NCI-H2029 treated with DMSO at 0.1 percent for 48 hours (cell line): ENCODE measurements around the gene DDX20.
"Not testable (repeated sequence)": the region's sequence is repeated elsewhere in the genome, so short reads cannot be mapped to it uniquely, and the experiment has no call there.

Source experiments
- DNase-seq: peaks from one replicate; lab custom pipeline; 2025; lab: John Stamatoyannopoulos, UW

Gene DDX20

DNA sequence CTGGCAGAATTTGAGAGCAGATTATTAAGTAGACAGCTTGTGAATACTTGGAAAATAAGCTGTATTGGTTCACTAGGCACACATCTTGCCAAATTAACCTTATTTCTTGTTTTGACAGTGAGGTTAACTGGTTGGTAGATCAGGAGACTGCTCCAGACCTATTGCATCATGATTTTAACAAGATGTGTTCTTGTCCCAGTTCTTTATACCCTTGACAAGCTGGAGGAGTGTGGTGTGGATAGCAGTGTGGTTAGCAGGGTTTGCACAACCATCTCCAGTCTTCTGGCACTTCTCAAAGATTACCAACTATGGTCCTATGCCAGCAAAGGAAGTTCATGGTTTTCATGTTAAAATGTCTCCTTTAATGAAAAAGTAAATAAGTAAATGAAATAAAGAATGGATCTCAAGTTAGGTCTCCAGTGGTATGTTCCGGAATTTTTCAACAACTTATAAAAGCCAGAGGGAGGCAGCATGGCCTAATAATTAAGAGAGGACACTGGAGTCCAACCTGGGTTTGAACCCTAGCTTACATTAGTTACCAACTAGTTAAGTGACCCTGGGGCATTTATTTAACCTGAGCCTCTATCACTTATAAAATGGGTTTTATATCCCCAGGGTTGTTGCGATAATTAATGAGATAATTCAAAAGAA is 34.1 kb downstream of the DDX20 start:
- DNase-seq: no peak

DNA sequence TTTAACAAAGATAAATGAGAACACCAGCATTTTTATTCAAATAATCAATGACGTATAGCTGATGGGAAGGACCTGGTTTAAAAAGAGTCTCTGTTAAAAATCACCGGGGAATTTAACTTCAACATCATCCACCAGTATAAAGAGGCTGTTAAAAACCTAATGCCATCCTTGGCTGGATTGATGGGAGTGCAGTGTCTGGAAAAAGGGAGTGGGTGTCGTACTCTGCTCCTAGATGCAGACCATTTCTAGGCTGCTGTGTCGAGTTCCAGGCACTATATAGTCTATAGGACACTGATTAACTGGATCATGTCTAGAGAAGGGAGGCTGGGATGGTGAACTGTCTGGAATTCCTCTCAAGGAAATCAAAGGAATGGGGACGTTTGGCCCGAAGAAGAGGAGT is 36.1 kb downstream of the DDX20 start:
- DNase-seq: no peak

DNA sequence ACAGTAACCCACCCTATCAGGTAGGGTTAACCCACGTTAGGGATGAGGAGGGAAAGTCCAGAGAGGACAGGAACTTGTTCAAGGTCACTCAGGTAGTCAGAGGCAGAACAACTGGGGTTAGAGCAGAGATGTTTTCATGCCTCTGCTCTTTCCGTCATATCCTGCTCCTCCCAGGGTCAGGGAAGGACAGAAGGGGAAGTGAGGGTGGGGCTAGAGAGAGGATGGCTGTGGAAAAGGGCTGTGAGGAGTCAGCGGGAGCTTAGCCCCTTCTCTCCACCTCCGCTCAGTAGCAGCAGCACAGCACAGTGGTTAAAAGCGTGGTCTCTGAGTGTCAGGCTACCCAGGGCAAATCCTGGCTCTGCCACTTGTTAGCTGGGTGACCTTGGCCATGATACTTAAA is 36.5 kb downstream of the DDX20 start:
- no peak for DNase-seq

DNA sequence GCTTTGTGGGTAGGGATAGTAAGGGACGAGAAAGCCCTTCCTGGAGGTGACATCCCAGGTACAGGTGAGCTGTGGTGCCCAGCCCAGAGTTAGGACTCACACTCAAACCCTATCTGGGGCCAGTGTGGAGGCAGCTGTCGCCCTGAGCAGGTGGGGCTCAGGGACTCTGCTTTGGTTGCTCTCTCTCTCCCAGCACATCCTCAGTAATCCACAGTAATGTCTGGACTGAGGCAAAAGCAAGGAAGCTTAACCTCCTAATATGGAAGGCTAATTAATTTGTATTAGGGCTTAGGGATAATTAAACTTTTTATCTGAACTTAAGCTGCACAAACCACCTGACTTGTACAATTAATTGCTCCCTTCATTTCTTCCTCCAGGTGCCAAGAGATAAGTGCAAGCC is 38.2 kb downstream of the DDX20 start:
- DNase-seq: no peak

DNA sequence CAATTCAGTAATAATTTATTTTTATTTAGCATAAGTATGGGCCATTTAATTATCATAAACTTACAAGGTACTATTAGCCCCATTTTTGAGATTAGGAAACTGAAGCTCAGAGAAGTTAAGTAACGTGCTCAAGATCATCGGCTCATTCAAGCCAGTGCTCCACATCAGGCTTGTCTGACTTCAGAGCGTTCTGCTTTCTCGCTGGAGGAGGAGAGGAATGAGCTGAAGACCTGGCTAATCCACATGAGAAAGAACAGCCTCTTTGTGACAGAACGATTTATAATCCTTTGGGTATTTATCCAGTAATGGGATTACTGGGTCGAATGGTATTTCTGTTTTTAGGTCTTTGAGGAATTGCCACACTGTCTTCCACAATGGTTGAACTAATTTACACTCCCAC is 39.7 kb downstream of the DDX20 start:
- no peak for DNase-seq

DNA sequence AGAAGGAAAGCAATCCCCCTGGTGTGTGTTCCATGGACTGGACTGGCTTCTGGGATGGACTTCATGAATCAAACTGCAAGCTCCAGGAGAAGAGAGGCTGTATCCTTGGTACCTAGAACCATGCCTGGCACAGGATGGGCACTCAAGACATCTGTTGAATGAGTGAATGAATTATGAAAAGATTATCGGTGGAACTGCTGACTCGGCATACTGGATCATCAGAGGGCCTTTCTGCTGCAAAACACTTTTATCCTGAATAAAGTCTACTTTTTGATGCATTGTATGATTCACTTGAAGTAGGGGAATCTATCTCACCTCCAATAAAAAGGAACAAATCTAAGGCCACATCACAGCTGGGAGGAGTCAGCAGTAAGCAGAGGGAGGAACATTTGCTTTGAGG is 42.9 kb downstream of the DDX20 start:
- DNase-seq: no peak

DNA sequence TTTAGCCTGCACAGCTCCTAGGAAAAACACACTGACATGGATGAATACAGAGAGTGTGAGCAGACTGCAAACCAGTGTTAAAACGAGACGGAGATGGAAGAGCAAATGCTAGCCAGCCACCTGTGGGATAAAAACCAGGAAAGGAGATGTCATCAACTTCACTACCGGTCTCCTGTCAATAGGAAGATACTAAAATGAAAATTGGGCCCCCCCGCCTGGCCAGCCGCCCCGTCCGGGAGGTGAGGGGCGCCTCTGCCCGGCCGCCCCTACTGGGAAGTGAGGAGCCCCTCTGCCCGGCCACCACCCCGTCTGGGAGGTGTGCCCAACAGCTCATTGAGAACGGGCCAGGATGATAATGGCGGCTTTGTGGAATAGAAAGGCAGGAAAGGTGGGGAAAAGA is 44.0 kb downstream of the DDX20 start:
- not testable (repeated sequence) for DNase-seq

DNA sequence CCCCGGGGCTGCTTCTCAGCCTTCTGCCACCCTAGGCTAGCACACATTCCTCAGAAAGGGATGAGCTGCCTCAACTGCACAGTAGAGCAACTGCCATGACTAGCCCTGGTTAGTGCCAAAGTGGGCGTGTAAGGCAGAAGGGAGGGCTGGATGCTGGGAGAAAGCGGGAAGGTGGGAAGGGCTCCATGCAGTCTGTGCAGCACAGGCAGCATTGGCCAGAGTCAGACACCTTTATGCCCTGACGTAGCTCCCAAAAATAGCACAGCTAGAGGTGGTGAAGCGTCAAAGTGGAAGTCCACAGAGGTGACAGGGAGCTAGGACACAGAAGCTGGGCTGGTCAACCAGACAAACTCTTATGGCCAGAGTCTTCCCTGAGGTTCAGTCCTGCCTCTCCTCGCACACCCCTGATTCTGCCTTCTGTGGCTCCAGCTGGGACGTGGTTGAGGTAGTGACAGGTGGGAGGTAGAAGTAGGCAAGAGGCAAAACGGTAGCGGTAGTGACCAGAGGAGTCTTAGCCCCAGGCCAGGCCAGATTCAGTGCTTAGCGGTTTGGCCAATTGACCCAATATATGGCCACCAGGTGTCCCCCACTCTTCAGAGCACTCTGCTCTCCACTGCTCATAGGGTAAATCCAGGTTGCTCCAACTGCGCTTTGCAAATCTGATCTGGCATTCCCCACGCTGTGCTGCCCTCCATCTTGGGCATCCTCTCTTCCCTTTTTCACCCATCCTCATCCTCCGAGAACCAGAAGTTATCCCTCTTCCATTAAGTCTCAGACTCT is 45.6 kb downstream of the DDX20 start:
- no peak for DNase-seq

DNA sequence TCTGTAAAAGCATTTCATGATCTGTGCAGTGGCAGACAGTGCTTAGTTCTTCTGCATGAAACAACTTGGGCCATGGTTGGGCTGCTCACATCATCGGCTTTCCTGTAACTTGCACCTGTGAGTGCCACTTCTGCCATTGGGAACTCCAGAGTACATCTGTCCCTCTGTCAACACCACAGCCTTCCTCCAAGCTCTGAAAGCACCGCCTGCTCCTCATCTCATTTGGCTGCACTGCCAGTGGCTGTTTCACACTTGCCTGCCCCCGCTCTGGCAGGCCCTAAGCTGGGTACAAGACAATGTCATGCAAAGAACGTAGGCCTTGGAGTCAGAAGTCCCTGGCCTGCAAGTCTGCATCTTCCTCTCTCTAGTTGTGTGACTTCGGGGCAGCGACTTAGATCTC is 46.4 kb downstream of the DDX20 start:
- no peak for DNase-seq

DNA sequence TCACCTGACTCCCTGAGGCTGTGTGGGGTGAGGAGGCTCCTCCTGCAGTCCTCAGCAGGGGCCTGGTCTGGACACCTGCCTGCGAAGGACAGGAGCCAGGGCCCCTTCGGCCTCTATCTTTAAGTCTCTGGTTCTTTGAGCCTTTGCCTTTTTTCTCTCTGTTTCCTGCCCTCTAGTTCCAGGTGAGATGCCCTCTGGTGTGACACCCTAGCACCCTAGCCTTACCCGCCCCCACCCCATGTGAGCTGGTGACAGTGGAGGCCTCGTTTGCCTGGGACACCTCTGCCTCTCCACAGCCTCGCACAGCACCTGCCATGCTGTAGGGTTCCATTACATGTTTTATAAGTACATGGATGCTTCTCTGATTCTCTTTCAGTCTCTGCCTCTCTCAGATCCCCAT is 47.3 kb downstream of the DDX20 start:
- no peak for DNase-seq

DNA sequence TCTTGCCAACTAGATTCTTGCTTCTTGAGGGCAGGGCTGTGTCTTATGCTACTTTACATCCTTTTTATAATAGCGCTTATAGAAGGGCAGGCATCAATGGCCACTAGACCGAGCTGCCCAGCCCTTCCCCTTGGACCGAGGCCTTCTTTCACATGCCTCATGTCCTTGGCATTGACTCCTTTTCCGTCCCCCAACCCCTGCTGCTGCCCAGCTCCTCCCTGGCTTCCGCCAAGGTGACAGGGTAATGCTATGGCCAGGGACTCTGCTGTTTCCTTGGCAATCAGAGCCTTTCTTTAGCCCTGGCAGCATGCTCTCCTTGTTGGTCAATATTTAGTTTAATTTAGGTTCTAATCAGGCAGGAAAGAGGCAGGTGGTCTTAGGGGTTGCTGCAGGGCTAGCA is 48.2 kb downstream of the DDX20 start:
- no peak for DNase-seq

DNA sequence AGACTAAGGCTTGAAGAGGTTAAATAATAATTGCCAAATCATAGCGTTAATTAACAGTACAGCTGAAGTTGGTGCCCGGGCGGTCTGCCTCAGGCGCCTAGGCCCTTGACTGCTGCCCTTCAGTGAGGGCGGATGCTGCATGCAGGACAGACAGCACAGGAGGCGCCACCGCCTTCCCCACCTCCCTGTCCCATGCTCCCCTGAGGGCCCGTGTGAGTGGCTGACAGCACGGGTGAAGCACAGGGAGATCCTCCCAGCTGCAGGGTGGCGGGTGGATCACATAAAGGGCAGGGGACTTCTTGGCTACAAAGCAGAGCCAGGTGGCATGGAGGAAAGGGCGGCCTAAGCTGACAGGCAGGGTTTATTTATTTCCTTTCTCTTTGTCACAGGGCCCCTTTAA is 49.1 kb downstream of the DDX20 start:
- no peak for DNase-seq

DNA sequence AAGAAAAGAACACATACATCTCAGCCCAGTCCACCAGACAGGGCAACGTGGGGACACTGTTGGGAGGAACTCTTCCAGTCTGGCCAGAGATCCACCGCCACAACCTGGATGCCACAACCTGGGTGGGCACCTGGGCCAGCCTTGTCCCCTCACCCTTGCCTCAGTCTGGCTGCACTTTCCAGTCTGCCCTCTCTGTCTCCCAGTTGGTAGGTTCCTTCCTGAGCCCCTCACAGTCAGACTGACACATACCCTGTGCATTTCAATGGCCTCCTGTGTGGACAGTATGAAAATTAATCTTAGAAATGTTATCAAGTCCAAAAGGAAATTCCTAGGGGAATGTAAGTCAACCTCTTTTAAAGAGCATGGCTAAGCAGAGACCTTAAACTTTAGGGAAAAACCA is 49.5 kb downstream of the DDX20 start:
- no peak for DNase-seq

DNA sequence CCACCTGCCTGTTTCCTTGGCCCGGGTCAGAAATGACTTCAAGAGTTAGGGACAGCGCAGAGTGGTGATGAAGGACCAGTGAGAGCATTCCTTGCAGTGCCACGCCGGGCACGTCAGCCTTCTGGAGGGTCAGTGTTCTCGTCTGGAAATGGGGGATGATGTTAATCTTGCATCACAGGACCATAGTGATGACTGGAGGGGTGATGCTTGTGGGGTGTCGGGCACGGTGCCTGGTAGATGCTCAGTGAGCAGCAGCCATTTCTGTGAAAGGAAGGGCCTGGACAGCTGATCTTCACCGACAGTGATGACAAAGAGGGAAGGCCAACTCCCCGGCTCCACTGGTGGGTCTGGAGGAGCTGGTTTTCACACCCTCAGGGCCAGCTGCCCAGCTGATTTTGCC is 56.2 kb downstream of the DDX20 start:
- no peak for DNase-seq

DNA sequence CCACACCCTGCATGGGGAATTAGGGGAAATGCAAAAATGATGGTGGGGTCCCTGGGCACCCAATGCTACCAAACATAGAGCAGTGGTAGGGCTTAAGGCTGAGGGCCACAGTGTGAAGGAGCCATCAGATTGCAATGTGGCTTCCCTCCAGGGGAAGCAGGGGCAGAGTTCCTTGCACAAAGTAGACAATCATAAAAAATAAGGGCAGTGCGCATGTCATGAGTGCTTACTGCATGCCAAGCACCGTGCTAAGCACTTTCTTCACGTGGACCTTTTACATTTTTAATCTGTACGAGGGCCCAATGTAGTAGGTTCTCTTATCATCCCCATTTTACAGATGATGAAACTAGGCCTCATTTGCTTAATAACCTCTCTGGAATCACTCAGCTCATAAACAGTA is 56.6 kb downstream of the DDX20 start:
- no peak for DNase-seq

DNA sequence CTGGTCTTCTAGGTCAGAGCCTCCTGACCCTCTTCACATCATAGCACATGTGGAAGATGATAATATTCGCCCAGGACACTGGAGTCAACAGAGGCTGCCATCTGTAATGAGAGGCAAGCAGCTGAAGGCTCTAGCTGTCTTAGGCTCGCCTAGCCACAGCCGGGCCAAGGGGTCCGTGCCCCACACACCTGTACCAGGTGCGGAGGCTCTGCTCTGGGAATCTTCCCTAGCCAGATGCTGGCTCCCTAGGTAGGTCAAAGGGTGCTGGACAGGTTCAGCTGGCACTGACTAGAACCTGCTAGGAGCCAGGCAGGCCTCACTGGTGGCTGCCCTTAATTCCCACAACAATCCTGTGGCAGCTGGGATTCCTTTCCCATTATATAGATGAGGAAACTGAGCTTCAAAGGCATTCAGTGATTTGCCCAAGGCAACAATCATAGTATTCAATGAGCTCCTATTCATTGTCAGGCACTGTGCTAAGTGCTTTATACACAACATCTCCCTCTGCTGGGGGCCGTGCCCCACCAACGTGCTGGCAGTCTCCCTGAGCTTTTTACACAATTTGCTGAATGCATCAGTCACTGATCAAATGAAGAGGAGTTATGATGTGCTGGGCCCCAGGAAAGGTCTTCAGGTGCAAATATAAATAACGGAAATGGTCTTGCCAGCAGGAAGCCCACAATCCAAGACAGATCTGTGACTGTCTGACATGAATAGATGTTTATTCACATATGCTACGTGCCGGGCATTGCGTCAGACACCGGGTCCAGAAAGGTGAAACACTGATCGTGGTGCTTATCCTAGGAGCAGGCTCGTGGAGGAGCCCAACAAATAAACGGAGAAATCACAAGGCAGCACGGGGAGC is 58.0 kb downstream of the DDX20 start:
- DNase-seq: no peak

DNA sequence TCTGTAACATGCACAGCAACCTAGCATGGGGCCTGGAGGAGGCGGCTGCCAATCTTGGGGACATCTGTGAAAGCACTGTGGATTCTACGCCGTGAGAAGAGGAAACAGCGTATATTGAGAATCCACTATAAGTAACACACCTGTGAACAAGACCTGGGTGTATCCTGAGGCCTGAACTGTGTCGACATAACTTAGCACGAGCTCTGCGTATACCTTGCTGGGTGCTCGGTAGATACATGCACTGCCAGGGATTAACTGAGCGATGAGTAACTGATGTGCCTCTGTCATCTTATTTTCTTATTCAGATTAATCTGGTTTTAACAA is 58.6 kb downstream of the DDX20 start:
- DNase-seq: no peak

DNA sequence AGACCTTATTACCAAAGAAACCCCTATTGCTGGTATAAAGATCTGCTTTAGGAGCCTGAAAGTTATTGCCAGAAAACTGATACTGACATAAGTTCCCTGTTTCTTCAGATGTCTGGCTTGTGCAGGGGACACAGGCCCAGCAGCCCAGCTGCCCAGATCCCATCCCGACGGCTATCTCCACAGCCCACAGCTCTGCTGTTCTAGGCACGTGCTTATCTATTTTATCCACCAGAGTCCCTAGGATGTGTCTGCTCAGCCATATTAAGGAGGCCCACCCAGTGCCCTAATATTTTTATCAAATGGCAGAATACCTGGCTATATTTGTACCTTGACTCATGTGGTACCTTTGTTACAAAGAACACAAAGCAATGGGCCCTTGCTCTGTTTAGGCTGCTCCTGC is 58.9 kb downstream of the DDX20 start:
- no peak for DNase-seq
